T-helper 9 cell (primary cell): Measurements from ENCODE around the gene KIF1B.
A peak's percentile ranks its signal among the peaks of the same experiment; 100 is the strongest.
"Not testable (repeated sequence)": the region's sequence is repeated elsewhere in the genome, so short reads cannot be mapped to it uniquely, and the experiment has no call there.

ENCODE experiments used
- DNase-seq: peaks from one replicate; pipeline ENCODE4 v3.0.0-alpha.2; 2020

Gene KIF1B

GRCh38 chr1:10398278-10398733, 187.9 kb downstream of the KIF1B start:
- DNase-seq: no peak

- DNase-seq: peak; percentile 93
These were observed 188.5 kb downstream of the KIF1B start, which contains the start of gene PGD for GRCh38 chr1:10398734-10399443. Gene PGD (plus strand): TSS chr1:10399064. CDS start chr1:10399118, 54 bp downstream.

GRCh38 chr1:10399444-10399941, 189.1 kb downstream of the KIF1B start:
- DNase-seq: no peak

- no peak for DNase-seq
These were observed 189.6 kb downstream of the KIF1B start for GRCh38 chr1:10400013-10400412.

GRCh38 chr1:10401281-10401680, 190.9 kb downstream of the KIF1B start:
- no peak for DNase-seq

GRCh38 chr1:10402729-10403274, 192.4 kb downstream of the KIF1B start:
- no peak for DNase-seq

GRCh38 chr1:10407201-10407600, 196.8 kb downstream of the KIF1B start:
- no peak for DNase-seq

GRCh38 chr1:10415211-10415930, 205.0 kb downstream of the KIF1B start:
- no peak for DNase-seq

GRCh38 chr1:10415967-10416366, 205.6 kb downstream of the KIF1B start:
- DNase-seq: not testable (repeated sequence)

GRCh38 chr1:10418741-10419140, 208.4 kb downstream of the KIF1B start:
- DNase-seq: not testable (repeated sequence)

- DNase-seq: no peak
These were observed 209.0 kb downstream of the KIF1B start for GRCh38 chr1:10419351-10419750.

GRCh38 chr1:10421637-10422036, 211.3 kb downstream of the KIF1B start:
- DNase-seq: no peak

GRCh38 chr1:10424034-10424433, 213.7 kb downstream of the KIF1B start:
- no peak for DNase-seq

- DNase-seq: no peak
These were observed 214.3 kb downstream of the KIF1B start for GRCh38 chr1:10424651-10425050.

- not testable (repeated sequence) for DNase-seq
These were observed 215.6 kb downstream of the KIF1B start for GRCh38 chr1:10425826-10426534.

GRCh38 chr1:10426535-10426848, 216.1 kb downstream of the KIF1B start:
- DNase-seq: not testable (repeated sequence)

- no peak for DNase-seq
These were observed 218.6 kb downstream of the KIF1B start for GRCh38 chr1:10428984-10429383.

- DNase-seq: no peak
These were observed 219.5 kb downstream of the KIF1B start for GRCh38 chr1:10429868-10430215.

- DNase-seq: peak; percentile 86
These were observed 220.1 kb downstream of the KIF1B start, which contains the start of gene CENPS for GRCh38 chr1:10430216-10431069. Gene CENPS (plus strand): TSS chr1:10430433. CDS start chr1:10430518, 85 bp downstream.
